ENCODE measurements around the gene PRLR.

Gene PRLR

GRCh38 chr5:35158622-35159369 is 71.5 kb downstream of the PRLR start:
- DNase-seq = no peak

GRCh38 chr5:35158204-35158603 is 72.1 kb downstream of the PRLR start:
- no peak for DNase-seq

GRCh38 chr5:35153375-35153932 is 76.8 kb downstream of the PRLR start:
- DNase-seq = no peak

- no peak for DNase-seq
These were observed 77.6 kb downstream of the PRLR start for GRCh38 chr5:35152733-35153132.

GRCh38 chr5:35151146-35151920 is 79.0 kb downstream of the PRLR start:
- no peak for DNase-seq

- DNase-seq = no peak
These were observed 81.2 kb downstream of the PRLR start for GRCh38 chr5:35149041-35149440.

GRCh38 chr5:35146406-35146805 is 83.9 kb downstream of the PRLR start:
- DNase-seq = no peak

- no peak for DNase-seq
These were observed 84.5 kb downstream of the PRLR start for GRCh38 chr5:35145691-35146317.

- no peak for DNase-seq
These were observed 85.3 kb downstream of the PRLR start for GRCh38 chr5:35145012-35145411.

GRCh38 chr5:35143841-35144240 is 86.4 kb downstream of the PRLR start:
- DNase-seq = no peak

GRCh38 chr5:35141739-35142138 is 88.5 kb downstream of the PRLR start:
- no peak for DNase-seq

GRCh38 chr5:35138232-35138631 is 92.1 kb downstream of the PRLR start:
- no peak for DNase-seq

GRCh38 chr5:35136386-35136785 is 93.9 kb downstream of the PRLR start:
- no peak for DNase-seq

- DNase-seq = no peak
These were observed 95.0 kb downstream of the PRLR start for GRCh38 chr5:35135239-35135700.

- DNase-seq = no peak
These were observed 95.8 kb downstream of the PRLR start for GRCh38 chr5:35134278-35135030.

- no peak for DNase-seq
These were observed 97.1 kb downstream of the PRLR start for GRCh38 chr5:35133186-35133585.

- no peak for DNase-seq
These were observed 98.6 kb downstream of the PRLR start for GRCh38 chr5:35131723-35132122.

- DNase-seq = peak; percentile 18
These were observed 100.3 kb downstream of the PRLR start for GRCh38 chr5:35129921-35130485.

GRCh38 chr5:35129276-35129675 is 101.0 kb downstream of the PRLR start:
- DNase-seq = no peak

- no peak for DNase-seq
These were observed 103.3 kb downstream of the PRLR start for GRCh38 chr5:35127006-35127405.

- no peak for DNase-seq
These were observed 104.5 kb downstream of the PRLR start for GRCh38 chr5:35125746-35126145.

- no peak for DNase-seq
These were observed 105.4 kb downstream of the PRLR start for GRCh38 chr5:35124932-35125331.
